ENCODE data around the gene SKIC2. TPM values are rescaled to one million over a fixed set of nuclear protein-coding genes. Genes with fewer than 3 reads are reported as not detected.

SKIC2 gene
- total RNA-seq, 1 experiment from 2014 or later, result 68.0 TPM

- intact Hi-C loops (cut with micrococcal nuclease), result no loop called here
- ATAC-seq (no peak), DNase-seq (ENCODE audit: low read depth, low spot score) (no peak)
- no peaks in the 10 kb centered on the region for H4K20me1 ChIP-seq (ENCODE audit: insufficient read depth)
- CTCF ChIA-PET, result no interaction called here
- BruUV-seq (replicated peaks), result no TSS peak
- no peaks in the 10 kb centered on the region for H3K36me3 ChIP-seq (ENCODE audit: control insufficient read depth in 1 of 2, insufficient read depth in 2 of 2, low read length in 2 of 2)
- H3K4me3 ChIP-seq (replicated peaks in 1 of 2; ENCODE audit: low read depth in 1 of 2, low read length in 2 of 2), result no peak overlapping the region
- H3K9me3 ChIP-seq (ENCODE audit: control insufficient read depth in 1 of 2, insufficient read depth in 1 of 2, low read depth in 1 of 2, low read length in 2 of 2), result no peaks in the 10 kb centered on the region
- H3K4me1 ChIP-seq (ENCODE audit: control insufficient read depth in 1 of 2, insufficient read depth in 2 of 2, low read length in 2 of 2), result peaks cover 0 to 3% of the 10 kb centered on the region in 2 experiments; a peak in 2 of 4 replicates
- H3K27ac ChIP-seq (ENCODE audit: low read depth, low read length), result no peak overlapping the region
- POLR2A ChIA-PET, result no interaction called here
- no peaks in the 10 kb centered on the region for H3K9me2 ChIP-seq (ENCODE audit: insufficient read depth)
- RAD21 ChIA-PET (ENCODE audit: low non-redundant PET in 1 of 2, low total read pairs in 2 of 2, uncharacterized antibody in 2 of 2, unreplicated experiment in 2 of 2), result no interaction called here
- no peaks in the 10 kb centered on the region for H3K79me2 ChIP-seq (ENCODE audit: insufficient read depth, low read length)
- TF ChIP-seq POLR2AphosphoS5 (IDR thresholded peaks at IDR 0.05; ENCODE audit: low read depth, low read length), result no peak
- TF ChIP-seq EZH2 (IDR thresholded peaks at IDR 0.05), result no peak
- no peak for TF ChIP-seq CEBPB (IDR thresholded peaks at IDR 0.05; ENCODE audit: low read depth)
- no peak for TF ChIP-seq TCF7L2 (IDR thresholded peaks at IDR 0.05; ENCODE audit: borderline replicate concordance, extremely low read depth, insufficient read depth, insufficient read length)
- TF ChIP-seq JUND (IDR thresholded peaks at IDR 0.05), result no peak
- no peak for TF ChIP-seq ZFX (IDR thresholded peaks at IDR 0.05)
- no peaks in the 10 kb centered on the region for H3K27me3 ChIP-seq (ENCODE audit: insufficient read depth, low read length)
- H3K4me2 ChIP-seq (ENCODE audit: low read length), result no peak overlapping the region
- no peak overlapping the region for H2AFZ ChIP-seq (ENCODE audit: low read depth, low read length, poor library complexity, severe bottlenecking)
- no peak overlapping the region for H3K9ac ChIP-seq (ENCODE audit: low read length)
These were observed 25.4 kb upstream of the SKIC2 start for GRCh38 chr6:31933537-31933936.

GRCh38 chr6:31935021-31935420 is 24.0 kb upstream of the SKIC2 start:
- ATAC-seq, result no peak
- no peak for DNase-seq (ENCODE audit: low read depth, low spot score)
- intact Hi-C loops (cut with micrococcal nuclease), result no loop called here
- Histone ChIP-seq H3K9ac (ENCODE audit: low read length) (no peak overlapping the region), H3K9me2 (ENCODE audit: insufficient read depth) (no peaks in the 10 kb centered on the region), H3K36me3 (ENCODE audit: control insufficient read depth in 1 of 2, insufficient read depth in 2 of 2, low read length in 2 of 2) (no peaks in the 10 kb centered on the region), H3K27me3 (ENCODE audit: insufficient read depth, low read length) (no peaks in the 10 kb centered on the region), H4K20me1 (ENCODE audit: insufficient read depth) (no peaks in the 10 kb centered on the region), H3K4me3 (replicated peaks in 1 of 2; ENCODE audit: low read depth in 1 of 2, low read length in 2 of 2) (no peak overlapping the region), H3K9me3 (ENCODE audit: control insufficient read depth in 1 of 2, insufficient read depth in 1 of 2, low read depth in 1 of 2, low read length in 2 of 2) (no peaks in the 10 kb centered on the region), H3K79me2 (ENCODE audit: insufficient read depth, low read length) (no peaks in the 10 kb centered on the region), H3K4me2 (ENCODE audit: low read length) (no peak overlapping the region), H3K4me1 (ENCODE audit: control insufficient read depth in 1 of 2, insufficient read depth in 2 of 2, low read length in 2 of 2) (peaks cover 0 to under 1% of the 10 kb centered on the region in 2 experiments; a peak in 2 of 4 replicates), H3K27ac (ENCODE audit: low read depth, low read length) (no peak overlapping the region), H2AFZ (ENCODE audit: low read depth, low read length, poor library complexity, severe bottlenecking) (no peak overlapping the region)
- no TSS peak for BruUV-seq (replicated peaks)
- POLR2A ChIA-PET, result no interaction called here
- RAD21 ChIA-PET (ENCODE audit: low non-redundant PET in 1 of 2, low total read pairs in 2 of 2, uncharacterized antibody in 2 of 2, unreplicated experiment in 2 of 2), result no interaction called here
- no peak for TF ChIP-seq FOSL1 (IDR thresholded peaks at IDR 0.05; ENCODE audit: low read depth)
- no peak for TF ChIP-seq EZH2phosphoT487 (IDR thresholded peaks at IDR 0.05; ENCODE audit: borderline replicate concordance)
- TF ChIP-seq ELF1 (IDR thresholded peaks at IDR 0.05; ENCODE audit: borderline replicate concordance, low read depth), result no peak
- no peak for TF ChIP-seq CEBPB (IDR thresholded peaks at IDR 0.05; ENCODE audit: low read depth)
- no peak for TF ChIP-seq POLR2A (IDR thresholded peaks at IDR 0.05; ENCODE audit: borderline replicate concordance, extremely low read depth, insufficient read depth, insufficient read length)
- TF ChIP-seq REST (IDR thresholded peaks at IDR 0.05; ENCODE audit: low read depth), result no peak
- TF ChIP-seq ZNF274 (IDR thresholded peaks at IDR 0.05; ENCODE audit: low read depth, low read length), result no peak
- no peak for TF ChIP-seq JUND (IDR thresholded peaks at IDR 0.05)
- TF ChIP-seq POLR2AphosphoS5 (IDR thresholded peaks at IDR 0.05; ENCODE audit: low read depth, low read length), result no peak
- TF ChIP-seq SRF (IDR thresholded peaks at IDR 0.05; ENCODE audit: low read depth), result no peak
- no peak for TF ChIP-seq MAX (IDR thresholded peaks at IDR 0.05)
- TF ChIP-seq CTCF (IDR thresholded peaks at IDR 0.05 in 2 of 3, conservative IDR thresholded peaks at IDR 0.05 in 1 of 3; ENCODE audit: borderline replicate concordance in 1 of 3, insufficient read depth in 1 of 3, low read depth in 2 of 3, low read length in 2 of 3), result no peak
- no peak for TF ChIP-seq YY1 (IDR thresholded peaks at IDR 0.05; ENCODE audit: extremely low read depth, insufficient replicate concordance, low read depth, low read length)
- TF ChIP-seq SIN3A (IDR thresholded peaks at IDR 0.05; ENCODE audit: low read depth), result no peak
- CTCF ChIA-PET, result no interaction called here

All from HCT116 (cell line).